ENCODE results near the gene CCDC174. TPM values are rescaled to one million over a fixed set of nuclear protein-coding genes. Genes with fewer than 3 reads are reported as not detected.
A peak's percentile ranks its signal among the peaks of the same experiment; 100 is the strongest.

The CCDC174 gene
- total RNA-seq, 1 experiment from 2014 or later: 16.0 TPM

- TF ChIP-seq MXD4 (CRISPR knock-in tag; IDR thresholded peaks at IDR 0.05; ENCODE audit: borderline replicate concordance) (no peak), FOXP1 (CRISPR knock-in tag; IDR thresholded peaks at IDR 0.05; ENCODE audit: borderline replicate concordance) (peak; percentile 14; the same call in 1 of the 2 replicates), TP53 (CRISPR knock-in tag; IDR thresholded peaks at IDR 0.05) (peak; percentile 55; the same call in 1 of the 2 replicates), MLX (CRISPR knock-in tag; IDR thresholded peaks at IDR 0.05) (no peak), ZNF416 (CRISPR knock-in tag; IDR thresholded peaks at IDR 0.05) (no peak), ZSCAN18 (CRISPR knock-in tag; IDR thresholded peaks at IDR 0.05) (no peak)
- TF ChIP-seq, protein P1, sequence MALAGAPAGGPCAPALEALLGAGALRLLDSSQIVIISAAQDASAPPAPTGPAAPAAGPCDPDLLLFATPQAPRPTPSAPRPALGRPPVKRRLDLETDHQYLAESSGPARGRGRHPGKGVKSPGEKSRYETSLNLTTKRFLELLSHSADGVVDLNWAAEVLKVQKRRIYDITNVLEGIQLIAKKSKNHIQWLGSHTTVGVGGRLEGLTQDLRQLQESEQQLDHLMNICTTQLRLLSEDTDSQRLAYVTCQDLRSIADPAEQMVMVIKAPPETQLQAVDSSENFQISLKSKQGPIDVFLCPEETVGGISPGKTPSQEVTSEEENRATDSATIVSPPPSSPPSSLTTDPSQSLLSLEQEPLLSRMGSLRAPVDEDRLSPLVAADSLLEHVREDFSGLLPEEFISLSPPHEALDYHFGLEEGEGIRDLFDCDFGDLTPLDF (CRISPR knock-in tag; IDR thresholded peaks at IDR 0.05): 0 out of 2 replicates have a peak, but pooled peaks have one; percentile 44
- TF ChIP-seq, protein P2, sequence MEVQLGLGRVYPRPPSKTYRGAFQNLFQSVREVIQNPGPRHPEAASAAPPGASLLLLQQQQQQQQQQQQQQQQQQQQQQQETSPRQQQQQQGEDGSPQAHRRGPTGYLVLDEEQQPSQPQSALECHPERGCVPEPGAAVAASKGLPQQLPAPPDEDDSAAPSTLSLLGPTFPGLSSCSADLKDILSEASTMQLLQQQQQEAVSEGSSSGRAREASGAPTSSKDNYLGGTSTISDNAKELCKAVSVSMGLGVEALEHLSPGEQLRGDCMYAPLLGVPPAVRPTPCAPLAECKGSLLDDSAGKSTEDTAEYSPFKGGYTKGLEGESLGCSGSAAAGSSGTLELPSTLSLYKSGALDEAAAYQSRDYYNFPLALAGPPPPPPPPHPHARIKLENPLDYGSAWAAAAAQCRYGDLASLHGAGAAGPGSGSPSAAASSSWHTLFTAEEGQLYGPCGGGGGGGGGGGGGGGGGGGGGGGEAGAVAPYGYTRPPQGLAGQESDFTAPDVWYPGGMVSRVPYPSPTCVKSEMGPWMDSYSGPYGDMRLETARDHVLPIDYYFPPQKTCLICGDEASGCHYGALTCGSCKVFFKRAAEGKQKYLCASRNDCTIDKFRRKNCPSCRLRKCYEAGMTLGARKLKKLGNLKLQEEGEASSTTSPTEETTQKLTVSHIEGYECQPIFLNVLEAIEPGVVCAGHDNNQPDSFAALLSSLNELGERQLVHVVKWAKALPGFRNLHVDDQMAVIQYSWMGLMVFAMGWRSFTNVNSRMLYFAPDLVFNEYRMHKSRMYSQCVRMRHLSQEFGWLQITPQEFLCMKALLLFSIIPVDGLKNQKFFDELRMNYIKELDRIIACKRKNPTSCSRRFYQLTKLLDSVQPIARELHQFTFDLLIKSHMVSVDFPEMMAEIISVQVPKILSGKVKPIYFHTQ (CRISPR knock-in tag; IDR thresholded peaks at IDR 0.05): no peak
- TF ChIP-seq, protein P3, sequence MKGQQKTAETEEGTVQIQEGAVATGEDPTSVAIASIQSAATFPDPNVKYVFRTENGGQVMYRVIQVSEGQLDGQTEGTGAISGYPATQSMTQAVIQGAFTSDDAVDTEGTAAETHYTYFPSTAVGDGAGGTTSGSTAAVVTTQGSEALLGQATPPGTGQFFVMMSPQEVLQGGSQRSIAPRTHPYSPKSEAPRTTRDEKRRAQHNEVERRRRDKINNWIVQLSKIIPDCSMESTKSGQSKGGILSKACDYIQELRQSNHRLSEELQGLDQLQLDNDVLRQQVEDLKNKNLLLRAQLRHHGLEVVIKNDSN (CRISPR knock-in tag; IDR thresholded peaks at IDR 0.05): peak; percentile 37; the same call in 1 of the 2 replicates
Observed at GRCh38 chr3:14602006-14602803, 49.4 kb upstream of the CCDC174 start (continued).

- peak; percentile 41 for DNase-seq (ENCODE audit: low spot score)
- peak; percentile 60 for ATAC-seq
- TF ChIP-seq FOXP4 (CRISPR knock-in tag; IDR thresholded peaks at IDR 0.05): no peak
- peak; percentile 43; the same call in 1 of the 2 replicates for TF ChIP-seq KAT7 (CRISPR knock-in tag; IDR thresholded peaks at IDR 0.05; ENCODE audit: borderline replicate concordance)
- 0 out of 2 replicates have a peak, but pooled peaks have one; percentile 7 for TF ChIP-seq TP53 (CRISPR knock-in tag; IDR thresholded peaks at IDR 0.05)
- TF ChIP-seq ARID4B (CRISPR knock-in tag; IDR thresholded peaks at IDR 0.05; ENCODE audit: borderline replicate concordance): no peak
- TF ChIP-seq FOXP1 (CRISPR knock-in tag; IDR thresholded peaks at IDR 0.05; ENCODE audit: borderline replicate concordance): 0 out of 2 replicates have a peak, but pooled peaks have one; percentile 1
- TF ChIP-seq NFYB (CRISPR knock-in tag; conservative IDR thresholded peaks at IDR 0.05; ENCODE audit: low read depth): no peak
- peaks cover 32% of the 10 kb centered on the region for H3K27me3 Mint-ChIP-seq (ENCODE audit: low read depth)
- no peaks in the 10 kb centered on the region; the same call in 1 of the 2 replicates for H3K36me3 Mint-ChIP-seq
- POLR2A ChIA-PET: no interaction called here
- CTCF ChIA-PET: interaction anchor here (0.6 to 2.5 kb wide), 5 partner anchors 39 to 178 kb away, joined by 3 to 8 read pairs (median 5); partner anchors contain the start of gene CCDC174
- H3K27ac Mint-ChIP-seq: no peak overlapping the region
- peaks cover 9% of the 10 kb centered on the region for H3K9me3 Mint-ChIP-seq
- H3K4me1 Mint-ChIP-seq: peaks cover 14% of the 10 kb centered on the region
- peak overlapping the region; percentile 61 for H3K4me3 Mint-ChIP-seq
Observed at GRCh38 chr3:14602804-14603644, 48.5 kb upstream of the CCDC174 start.
